Mesendoderm (in vitro differentiated cells): Measurements from ENCODE around the gene GGT5.
A peak's percentile ranks its signal among the peaks of the same experiment; 100 is the strongest.

ENCODE experiments used
- DNase-seq: peaks from one replicate; pipeline ENCODE4 v3.0.0; 2013
- H2AK5ac ChIP-seq: 2 replicates; pipeline ENCODE4 v1.6.1; 2013; ENCODE audit warnings: low read length, inconsistent platforms
- H2BK120ac ChIP-seq: 2 replicates; pipeline ENCODE4 v1.6.1; 2013; ENCODE audit warnings: low read depth, mild to moderate bottlenecking, low read length, moderate library complexity, mixed read lengths
- H2BK15ac ChIP-seq: replicated peaks from 2 replicates; pipeline ENCODE4 v1.6.1; 2013; ENCODE audit warnings: low read depth, mild to moderate bottlenecking, moderate library complexity
- H2BK5ac ChIP-seq: 2 replicates; pipeline ENCODE4 v1.6.1; 2013; ENCODE audit warnings: low read length, inconsistent platforms
- H3K18ac ChIP-seq: 2 replicates; pipeline ENCODE4 v1.6.1; 2013; ENCODE audit warnings: mild to moderate bottlenecking, low read length, mixed read lengths
- H3K23ac ChIP-seq: one replicate; pipeline ENCODE4 v1.6.1; 2013; ENCODE audit warnings: low read length
- H3K27ac ChIP-seq: 2 replicates; pipeline ENCODE4 v1.5.1; 2013; ENCODE audit warnings: low read depth, mild to moderate bottlenecking, inconsistent platforms, low read length, moderate library complexity
- H3K27me3 ChIP-seq: 2 replicates; pipeline ENCODE4 v1.6.1; 2013; ENCODE audit warnings: low read length, control low read depth, mild to moderate bottlenecking, inconsistent platforms; ENCODE audit not compliant: insufficient read depth, poor library complexity
- H3K36me3 ChIP-seq: 2 replicates; pipeline ENCODE4 v1.6.1; 2013; ENCODE audit warnings: low read length, inconsistent platforms; ENCODE audit not compliant: control insufficient read depth, insufficient read depth
- H3K4ac ChIP-seq: one replicate; pipeline ENCODE4 v1.6.1; 2013; ENCODE audit warnings: low read depth, mild to moderate bottlenecking, low read length, moderate library complexity
- H3K4me1 ChIP-seq: 2 replicates; pipeline ENCODE4 v1.6.1; 2013; ENCODE audit warnings: low read depth, low read length, inconsistent platforms; ENCODE audit not compliant: control insufficient read depth
- H3K4me2 ChIP-seq: 2 replicates; pipeline ENCODE4 v1.6.1; 2013; ENCODE audit warnings: low read length
- H3K4me3 ChIP-seq: 2 replicates; pipeline ENCODE4 v1.5.1; 2013; ENCODE audit warnings: mild to moderate bottlenecking, low read length
- H3K56ac ChIP-seq: one replicate; pipeline ENCODE4 v1.6.1; 2013; ENCODE audit warnings: low read length
- H3K79me1 ChIP-seq: 2 replicates; pipeline ENCODE4 v1.6.1; 2013; ENCODE audit warnings: low read length, inconsistent platforms
- H3K79me2 ChIP-seq: 2 replicates; pipeline ENCODE4 v1.6.1; 2013; ENCODE audit warnings: mild to moderate bottlenecking, low read length; ENCODE audit not compliant: control insufficient read depth, insufficient read depth
- H3K9ac ChIP-seq: 2 replicates; pipeline ENCODE4 v1.6.1; 2013; ENCODE audit warnings: low read length, inconsistent platforms
- H4K5ac ChIP-seq: one replicate; pipeline ENCODE4 v1.6.1; 2013; ENCODE audit warnings: low read length
- H4K8ac ChIP-seq: one replicate; pipeline ENCODE4 v1.6.1; 2013; ENCODE audit warnings: low read depth, mild to moderate bottlenecking, control low read depth, low read length, moderate library complexity
- WGBS: extraction: QIAGEN DNeasy Blood & Tissue Kit; methylation state at CpG from one replicate; pipeline ENCODE4 v1.1.7; 2013; ENCODE audit warnings: low lambda C conversion rate, missing lambda C conversion rate; ENCODE audit not compliant: insufficient coverage; ENCODE audit errors: extremely low coverage; 5-methylcytosine and 5-hydroxymethylcytosine counted together

GGT5 gene

GRCh38 chr22:24175160-24175808 lies 69.6 kb downstream of the GGT5 start:
- Histone ChIP-seq H3K4me2 (no peak overlapping the region), H3K79me1 (no peaks in the 10 kb centered on the region), H3K56ac (no peak overlapping the region), H2BK5ac (no peak overlapping the region), H3K27me3 (no peaks in the 10 kb centered on the region), H3K9ac (no peak overlapping the region), H4K5ac (no peak overlapping the region), H3K23ac (no peak overlapping the region), H2BK120ac (no peak overlapping the region), H3K79me2 (no peaks in the 10 kb centered on the region), H3K27ac (no peak overlapping the region), H3K4me1 (no peaks in the 10 kb centered on the region), H3K18ac (no peak overlapping the region), H2BK15ac (no peak overlapping the region), H2AK5ac (no peak overlapping the region), H3K4me3 (no peak overlapping the region), H4K8ac (no peak overlapping the region), H3K36me3 (no peaks in the 10 kb centered on the region), H3K4ac (no peak overlapping the region)
- peak; percentile 84 for DNase-seq
- WGBS, result no CpG with 5 or more reads among the region's 11 CpGs

- no peak overlapping the region for H2BK15ac ChIP-seq
- no peak overlapping the region for H2AK5ac ChIP-seq
- no peaks in the 10 kb centered on the region for H3K4me1 ChIP-seq
- H3K27ac ChIP-seq, result no peak overlapping the region
- H3K36me3 ChIP-seq, result no peaks in the 10 kb centered on the region
- no peaks in the 10 kb centered on the region for H3K79me2 ChIP-seq
- no peak overlapping the region for H3K23ac ChIP-seq
- H4K5ac ChIP-seq, result no peak overlapping the region
- WGBS, result no CpG with 5 or more reads among the region's 12 CpGs
- no peak overlapping the region for H2BK120ac ChIP-seq
- H2BK5ac ChIP-seq, result no peak overlapping the region
- H3K4me3 ChIP-seq, result no peak overlapping the region
- DNase-seq, result no peak
- no peak overlapping the region for H3K9ac ChIP-seq
- H3K79me1 ChIP-seq, result no peaks in the 10 kb centered on the region
- H3K27me3 ChIP-seq, result no peaks in the 10 kb centered on the region
- H3K18ac ChIP-seq, result no peak overlapping the region
- H3K56ac ChIP-seq, result no peak overlapping the region
- no peak overlapping the region for H4K8ac ChIP-seq
- no peak overlapping the region for H3K4me2 ChIP-seq
- H3K4ac ChIP-seq, result no peak overlapping the region
These were observed 73.1 kb downstream of the GGT5 start for GRCh38 chr22:24171822-24172221.

- Histone ChIP-seq H2BK5ac (no peak overlapping the region), H3K36me3 (peaks cover 2% of the 10 kb centered on the region), H3K4me1 (no peaks in the 10 kb centered on the region), H2BK120ac (no peak overlapping the region), H3K4me3 (no peak overlapping the region), H3K56ac (no peak overlapping the region), H3K79me1 (no peaks in the 10 kb centered on the region), H2BK15ac (no peak overlapping the region), H4K8ac (no peak overlapping the region), H2AK5ac (no peak overlapping the region), H3K18ac (no peak overlapping the region), H3K27me3 (no peaks in the 10 kb centered on the region), H3K23ac (no peak overlapping the region), H3K9ac (no peak overlapping the region), H3K4ac (no peak overlapping the region), H3K4me2 (no peak overlapping the region), H4K5ac (no peak overlapping the region), H3K27ac (no peak overlapping the region), H3K79me2 (no peaks in the 10 kb centered on the region)
- WGBS, result no CpG with 5 or more reads among the region's 5 CpGs
- DNase-seq, result no peak
These were observed 74.2 kb downstream of the GGT5 start for GRCh38 chr22:24170632-24171031.

GRCh38 chr22:24170188-24170587 lies 74.7 kb downstream of the GGT5 start:
- Histone ChIP-seq H3K79me1 (no peaks in the 10 kb centered on the region), H2BK120ac (no peak overlapping the region), H3K23ac (no peak overlapping the region), H3K79me2 (no peaks in the 10 kb centered on the region), H3K18ac (no peak overlapping the region), H4K5ac (no peak overlapping the region), H2AK5ac (no peak overlapping the region), H3K9ac (no peak overlapping the region), H2BK5ac (no peak overlapping the region), H3K27me3 (no peaks in the 10 kb centered on the region), H3K4me2 (no peak overlapping the region), H3K4me3 (no peak overlapping the region), H3K36me3 (peaks cover 2% of the 10 kb centered on the region), H2BK15ac (no peak overlapping the region), H3K56ac (no peak overlapping the region), H3K27ac (no peak overlapping the region), H3K4me1 (no peaks in the 10 kb centered on the region), H3K4ac (no peak overlapping the region), H4K8ac (no peak overlapping the region)
- WGBS, result no CpG with 5 or more reads among the region's 12 CpGs
- no peak for DNase-seq
